ENCODE data around the gene ZBTB46.

The ZBTB46 gene

GRCh38 chr20:63749597-63750508, 81.2 kb downstream of the ZBTB46 start:
- TF ChIP-seq, protein P1, sequence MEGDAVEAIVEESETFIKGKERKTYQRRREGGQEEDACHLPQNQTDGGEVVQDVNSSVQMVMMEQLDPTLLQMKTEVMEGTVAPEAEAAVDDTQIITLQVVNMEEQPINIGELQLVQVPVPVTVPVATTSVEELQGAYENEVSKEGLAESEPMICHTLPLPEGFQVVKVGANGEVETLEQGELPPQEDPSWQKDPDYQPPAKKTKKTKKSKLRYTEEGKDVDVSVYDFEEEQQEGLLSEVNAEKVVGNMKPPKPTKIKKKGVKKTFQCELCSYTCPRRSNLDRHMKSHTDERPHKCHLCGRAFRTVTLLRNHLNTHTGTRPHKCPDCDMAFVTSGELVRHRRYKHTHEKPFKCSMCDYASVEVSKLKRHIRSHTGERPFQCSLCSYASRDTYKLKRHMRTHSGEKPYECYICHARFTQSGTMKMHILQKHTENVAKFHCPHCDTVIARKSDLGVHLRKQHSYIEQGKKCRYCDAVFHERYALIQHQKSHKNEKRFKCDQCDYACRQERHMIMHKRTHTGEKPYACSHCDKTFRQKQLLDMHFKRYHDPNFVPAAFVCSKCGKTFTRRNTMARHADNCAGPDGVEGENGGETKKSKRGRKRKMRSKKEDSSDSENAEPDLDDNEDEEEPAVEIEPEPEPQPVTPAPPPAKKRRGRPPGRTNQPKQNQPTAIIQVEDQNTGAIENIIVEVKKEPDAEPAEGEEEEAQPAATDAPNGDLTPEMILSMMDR (IDR thresholded peaks at IDR 0.05; ENCODE audit: low read depth, low read length, missing control alignments) = no peak
- DNase-seq (ENCODE audit: extremely low read depth, low read depth) = no peak
- H3K4me3 ChIP-seq (replicated peaks; ENCODE audit: low read depth, low read length) = no peak overlapping the region

DNA sequence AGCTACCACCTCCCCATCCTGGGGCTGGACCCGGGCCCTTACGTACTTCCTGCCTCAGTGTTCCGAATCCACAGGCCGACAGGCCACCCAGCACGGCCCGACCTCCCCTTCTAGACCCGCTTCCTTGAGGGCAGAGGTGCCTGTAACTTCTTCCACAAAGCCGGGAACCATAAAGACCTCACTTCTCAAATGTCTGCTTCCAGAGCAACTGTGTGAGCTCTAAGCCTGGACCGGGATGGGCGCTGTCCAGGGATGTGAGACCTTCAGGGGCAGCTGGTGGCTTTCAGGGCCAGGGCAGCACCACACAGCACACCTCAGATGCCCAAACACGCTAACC, 82.2 kb downstream of the ZBTB46 start:
- no peak overlapping the region for H3K4me3 ChIP-seq (replicated peaks; ENCODE audit: low read depth, low read length)
- TF ChIP-seq, protein P1 (IDR thresholded peaks at IDR 0.05; ENCODE audit: low read depth, low read length, missing control alignments) = no peak

GRCh38 chr20:63748070-63748933, 82.8 kb downstream of the ZBTB46 start:
- no peak for DNase-seq (ENCODE audit: extremely low read depth, low read depth)
- no peak overlapping the region for H3K4me3 ChIP-seq (replicated peaks; ENCODE audit: low read depth, low read length)
- TF ChIP-seq, protein P1 (IDR thresholded peaks at IDR 0.05; ENCODE audit: low read depth, low read length, missing control alignments) = no peak

More for the DNA sequence above, 82.2 kb downstream of the ZBTB46 start:
- no peak for DNase-seq (ENCODE audit: extremely low read depth, low read depth)

DNA sequence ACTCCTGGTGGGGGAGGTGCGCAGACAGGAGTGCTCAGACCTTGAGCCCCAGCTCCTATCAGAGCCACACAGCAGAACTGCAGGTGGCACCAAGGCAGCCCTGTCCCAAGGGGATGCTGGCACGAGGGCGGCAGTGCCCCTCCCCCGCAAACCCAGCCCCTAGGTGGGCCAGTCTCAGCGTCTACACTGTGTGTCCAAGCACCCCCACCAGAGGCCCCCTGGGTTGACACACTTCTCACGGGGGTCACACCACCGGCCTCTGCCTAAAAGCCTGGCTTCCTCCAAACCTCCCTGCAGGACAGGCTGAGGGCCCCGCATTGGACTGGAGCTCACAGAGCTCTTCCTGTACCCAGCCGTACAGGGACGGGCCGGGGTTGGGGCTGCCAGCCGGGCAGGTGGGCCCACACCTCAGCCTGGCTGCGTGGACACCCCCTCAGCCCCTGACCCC, 83.4 kb downstream of the ZBTB46 start:
- H3K4me3 ChIP-seq (replicated peaks; ENCODE audit: low read depth, low read length) = no peak overlapping the region
- TF ChIP-seq, protein P1 (IDR thresholded peaks at IDR 0.05; ENCODE audit: low read depth, low read length, missing control alignments) = no peak
- DNase-seq (ENCODE audit: extremely low read depth, low read depth) = no peak

- DNase-seq (ENCODE audit: extremely low read depth, low read depth) = no peak
- TF ChIP-seq, protein P1 (IDR thresholded peaks at IDR 0.05; ENCODE audit: low read depth, low read length, missing control alignments) = no peak
- H3K4me3 ChIP-seq (replicated peaks; ENCODE audit: low read depth, low read length) = no peak overlapping the region
Measured at GRCh38 chr20:63746751-63747315, 84.2 kb downstream of the ZBTB46 start.

- DNase-seq (ENCODE audit: extremely low read depth, low read depth) = no peak
- TF ChIP-seq, protein P1 (IDR thresholded peaks at IDR 0.05; ENCODE audit: low read depth, low read length, missing control alignments) = no peak
Measured at GRCh38 chr20:63745961-63746731, 84.9 kb downstream of the ZBTB46 start.

More at GRCh38 chr20:63745961-63746731, 84.9 kb downstream of the ZBTB46 start:
- no peak overlapping the region for H3K4me3 ChIP-seq (replicated peaks; ENCODE audit: low read depth, low read length)

Data from HFF-Myc (cell line).